LHCN-M2 (cell line): ENCODE data around the gene ARHGEF38. TPM values are rescaled to one million over a fixed set of nuclear protein-coding genes. Genes with fewer than 3 reads are reported as not detected.
"Not testable (repeated sequence)": the region's sequence is repeated elsewhere in the genome, so short reads cannot be mapped to it uniquely, and the experiment has no call there.

Experiments
- DNase-seq: peaks from one replicate; pipeline ENCODE4 v3.0.0-alpha.2; 2012; ENCODE audit warnings: low read depth
- total RNA-seq: library from RNA; depleted of rRNA; stranded (reverse); fragments of >200 nt; gene quantifications from 2 replicates; pipeline ENCODE4 v1.2.3, GENCODE V29; 2014

ARHGEF38 gene
- total RNA-seq, 1 experiment from 2014 or later = not detected

DNA sequence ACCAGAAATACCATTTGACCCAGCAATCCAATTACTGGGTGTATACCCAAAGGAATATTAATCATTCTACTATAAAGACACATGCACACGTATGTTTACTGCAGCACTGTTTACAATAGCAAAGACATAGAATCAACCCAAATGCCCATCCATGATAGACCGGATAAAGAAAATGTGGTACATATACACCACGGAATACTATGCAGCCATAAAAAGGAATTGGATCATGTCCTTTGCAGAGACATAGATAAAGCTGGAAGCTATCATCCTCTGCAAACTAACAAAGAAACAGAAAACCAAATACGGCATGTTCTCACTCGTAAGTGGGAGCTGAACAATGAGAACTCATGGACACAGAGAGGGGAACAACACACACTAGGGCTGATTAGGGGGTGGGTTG is 57.4 kb downstream of the ARHGEF38 start:
- DNase-seq = not testable (repeated sequence)

DNA sequence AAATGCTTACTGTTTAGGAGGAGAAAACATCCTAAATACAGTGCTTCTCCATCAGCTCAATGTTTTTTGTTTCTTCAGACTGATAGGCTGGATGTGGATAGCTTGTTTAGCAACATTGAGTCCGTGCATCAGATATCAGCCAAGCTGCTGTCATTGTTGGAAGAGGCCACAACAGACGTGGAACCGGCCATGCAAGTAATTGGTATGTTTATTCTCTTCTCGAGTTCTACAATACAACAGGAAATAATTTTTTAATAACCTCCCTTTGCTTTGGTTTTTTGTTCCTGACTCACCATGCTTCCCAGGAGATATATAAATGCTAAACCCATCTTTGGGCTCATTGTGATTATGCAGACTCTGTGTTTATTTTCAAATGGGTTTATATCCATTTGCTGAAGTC is 60.9 kb downstream of the ARHGEF38 start:
- DNase-seq = no peak

DNA sequence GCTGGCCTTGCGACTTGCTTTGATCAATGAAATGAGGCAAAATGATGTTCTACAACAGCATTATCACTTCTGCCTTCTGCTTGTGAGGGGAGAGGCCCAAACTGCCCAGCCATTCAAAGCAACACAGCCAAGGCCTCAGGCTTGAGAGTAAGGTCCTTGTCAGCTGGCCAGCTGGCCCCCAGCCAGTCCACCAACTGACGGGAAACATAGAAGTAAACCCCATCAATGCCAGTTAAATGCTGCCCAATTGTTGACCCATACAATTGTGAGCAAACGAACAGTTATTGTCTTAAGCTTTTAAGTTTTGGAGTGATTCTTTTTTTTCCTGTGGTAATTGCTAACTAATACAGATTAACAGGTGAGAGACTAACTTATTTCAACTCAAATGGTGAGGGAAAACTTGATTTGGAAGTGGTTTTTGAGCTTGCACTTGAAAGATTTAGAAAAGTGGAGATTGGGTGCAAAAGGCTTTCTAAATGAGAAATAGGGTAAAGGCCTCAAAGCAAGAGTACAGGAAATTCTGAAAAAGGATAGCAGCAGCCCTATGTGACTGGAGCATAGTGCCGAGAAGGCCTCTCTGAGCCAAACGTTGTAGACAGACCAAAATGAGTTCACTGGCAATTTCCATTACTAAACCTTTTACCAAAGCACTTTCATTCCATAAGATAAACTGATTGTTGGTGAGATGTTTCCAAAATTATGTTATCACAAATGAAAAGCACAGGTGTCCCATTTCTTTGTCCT is 66.9 kb downstream of the ARHGEF38 start:
- DNase-seq = no peak

DNA sequence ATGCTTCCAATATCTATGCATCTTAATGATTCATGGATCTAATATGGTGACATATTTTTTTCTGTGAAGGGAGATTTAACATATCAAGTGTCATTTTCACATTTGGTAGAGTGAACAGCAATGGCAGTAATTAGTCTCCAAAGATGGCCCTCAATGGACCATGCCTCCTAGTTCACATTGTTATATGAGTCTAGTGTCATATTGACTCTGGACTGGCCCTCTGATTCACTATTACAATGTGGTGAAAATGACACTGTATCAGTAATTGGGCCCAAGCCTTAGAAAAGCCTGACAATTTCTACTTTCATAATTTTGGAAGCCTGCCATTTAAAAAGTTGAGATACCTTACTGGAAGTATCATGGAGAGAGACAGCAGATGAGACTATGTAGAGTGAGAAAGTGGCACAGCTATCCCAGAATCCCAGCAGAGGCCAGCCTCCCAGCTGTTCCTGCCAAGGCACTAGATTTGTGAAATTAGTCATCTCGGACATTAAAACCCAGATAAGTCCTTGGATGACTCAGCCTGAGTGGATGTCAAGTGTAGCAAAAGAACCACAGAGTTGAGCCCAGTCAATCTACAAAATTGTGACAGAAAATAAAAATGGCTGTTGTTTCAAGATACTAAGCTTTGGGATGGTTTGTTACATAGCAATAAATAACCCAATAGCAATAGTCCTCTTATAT is 68.4 kb downstream of the ARHGEF38 start:
- DNase-seq = peak; percentile 98

DNA sequence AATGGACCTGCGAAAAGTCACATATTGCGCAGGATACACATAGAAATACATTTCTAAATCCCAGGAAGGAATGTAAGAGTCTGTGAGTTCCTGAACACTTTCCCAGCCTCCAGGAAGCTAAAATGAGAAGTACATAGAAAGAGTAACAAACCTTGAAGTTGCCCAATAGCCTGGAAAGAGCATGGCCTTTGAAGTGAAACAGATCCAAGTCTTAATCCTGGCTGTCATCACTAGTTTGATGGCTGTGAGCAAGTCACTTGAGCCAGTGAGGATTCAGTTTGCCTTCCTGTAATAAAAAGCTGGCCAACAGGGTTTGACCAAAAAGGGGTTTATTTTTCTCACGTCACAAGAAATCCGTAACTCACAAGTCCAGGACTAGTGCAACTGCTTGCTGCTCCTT is 69.8 kb downstream of the ARHGEF38 start:
- peak; percentile 70 for DNase-seq

DNA sequence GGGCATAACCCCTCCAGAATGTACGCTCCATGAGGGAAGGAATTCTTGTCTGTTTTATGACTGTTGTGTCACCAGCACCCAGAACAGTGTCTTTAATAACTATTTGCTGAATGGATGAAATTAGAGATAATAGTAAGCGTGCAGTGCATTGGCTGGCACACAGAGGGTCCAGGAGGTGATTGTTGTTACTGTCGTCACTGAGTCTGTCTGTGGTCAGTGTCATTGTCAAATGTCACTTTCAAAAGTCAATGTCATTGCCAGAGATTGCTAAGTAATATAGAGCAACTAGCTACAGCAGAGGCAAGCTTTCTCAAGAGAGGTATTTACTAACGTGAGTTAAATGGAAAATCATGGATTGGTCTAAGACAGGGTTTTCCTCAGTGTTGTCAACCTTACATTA is 70.7 kb downstream of the ARHGEF38 start:
- DNase-seq = no peak

DNA sequence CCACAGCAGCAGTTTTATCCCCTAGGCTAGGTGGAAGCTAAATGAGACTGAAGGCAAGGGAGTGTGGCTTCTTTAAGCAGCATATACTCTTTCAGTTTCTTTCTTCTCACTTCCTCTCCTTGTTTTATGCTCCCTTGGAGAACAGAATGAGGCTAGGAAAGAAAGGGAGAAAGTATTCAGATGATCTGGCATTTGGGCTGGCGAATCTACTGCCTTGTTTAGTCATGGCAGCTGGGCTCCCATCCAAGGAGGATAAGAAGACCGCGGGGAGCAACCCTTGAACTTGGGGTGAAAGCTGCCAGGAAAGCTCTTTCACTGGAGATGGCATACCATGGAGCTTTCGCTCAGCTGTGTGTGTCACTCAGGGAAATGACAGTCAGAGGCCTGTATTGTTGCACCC is 72.1 kb downstream of the ARHGEF38 start:
- peak; percentile 100 for DNase-seq

DNA sequence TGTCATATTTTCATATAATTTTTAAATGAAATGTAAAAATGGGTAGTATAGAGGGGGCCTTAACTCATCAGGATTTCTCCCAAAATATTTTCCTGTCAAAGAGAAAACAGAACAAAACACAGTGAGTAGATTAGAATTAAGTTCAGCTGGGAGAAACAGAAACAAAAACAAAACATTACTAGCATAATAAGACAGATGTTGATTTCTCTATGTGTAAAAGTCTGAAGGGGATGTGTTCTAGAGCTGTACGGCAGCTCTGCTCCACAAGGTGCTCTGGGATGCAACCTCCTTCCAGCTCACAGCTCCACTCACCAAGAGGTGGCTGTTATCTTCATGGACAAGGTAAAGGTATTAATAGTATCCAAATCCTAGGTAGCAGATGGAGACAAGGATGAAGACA is 72.8 kb downstream of the ARHGEF38 start:
- no peak for DNase-seq

DNA sequence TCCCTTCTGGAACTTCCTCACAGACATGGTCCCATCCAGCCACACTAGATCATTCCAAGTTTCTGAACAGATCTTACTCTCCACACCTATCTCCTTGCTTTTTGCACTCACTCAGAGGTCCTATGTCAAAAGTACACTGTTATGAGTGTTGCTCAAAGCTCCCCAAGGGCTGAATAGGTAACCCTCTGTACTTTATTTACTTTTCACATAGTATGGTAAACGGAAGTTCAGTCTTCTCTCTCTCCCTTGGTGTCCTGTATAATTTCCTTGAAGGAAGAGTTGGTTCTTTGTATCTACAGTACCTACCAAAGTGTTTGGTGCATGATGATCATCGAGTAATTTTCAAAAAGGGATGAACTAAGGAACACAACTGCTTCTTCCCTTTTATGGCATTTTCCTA is 74.4 kb downstream of the ARHGEF38 start:
- no peak for DNase-seq

DNA sequence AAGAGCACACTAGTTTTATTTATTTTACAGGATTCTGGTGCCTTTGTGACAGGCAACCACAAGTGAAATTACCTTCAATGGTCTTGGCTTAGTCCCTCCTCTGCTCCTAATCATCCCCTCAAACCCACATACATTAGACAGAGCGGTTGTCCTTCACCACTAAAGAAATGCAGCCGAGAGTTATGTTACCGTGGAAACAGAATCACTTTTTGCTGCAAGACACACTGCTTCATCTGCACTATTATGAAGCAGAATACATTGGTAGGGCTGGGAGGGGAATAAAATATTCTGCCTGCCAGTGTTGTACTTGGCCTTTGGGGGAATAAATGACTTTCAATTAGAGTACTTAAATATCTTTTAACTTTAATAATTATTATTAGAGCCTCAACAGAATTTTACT is 75.2 kb downstream of the ARHGEF38 start:
- DNase-seq = no peak

DNA sequence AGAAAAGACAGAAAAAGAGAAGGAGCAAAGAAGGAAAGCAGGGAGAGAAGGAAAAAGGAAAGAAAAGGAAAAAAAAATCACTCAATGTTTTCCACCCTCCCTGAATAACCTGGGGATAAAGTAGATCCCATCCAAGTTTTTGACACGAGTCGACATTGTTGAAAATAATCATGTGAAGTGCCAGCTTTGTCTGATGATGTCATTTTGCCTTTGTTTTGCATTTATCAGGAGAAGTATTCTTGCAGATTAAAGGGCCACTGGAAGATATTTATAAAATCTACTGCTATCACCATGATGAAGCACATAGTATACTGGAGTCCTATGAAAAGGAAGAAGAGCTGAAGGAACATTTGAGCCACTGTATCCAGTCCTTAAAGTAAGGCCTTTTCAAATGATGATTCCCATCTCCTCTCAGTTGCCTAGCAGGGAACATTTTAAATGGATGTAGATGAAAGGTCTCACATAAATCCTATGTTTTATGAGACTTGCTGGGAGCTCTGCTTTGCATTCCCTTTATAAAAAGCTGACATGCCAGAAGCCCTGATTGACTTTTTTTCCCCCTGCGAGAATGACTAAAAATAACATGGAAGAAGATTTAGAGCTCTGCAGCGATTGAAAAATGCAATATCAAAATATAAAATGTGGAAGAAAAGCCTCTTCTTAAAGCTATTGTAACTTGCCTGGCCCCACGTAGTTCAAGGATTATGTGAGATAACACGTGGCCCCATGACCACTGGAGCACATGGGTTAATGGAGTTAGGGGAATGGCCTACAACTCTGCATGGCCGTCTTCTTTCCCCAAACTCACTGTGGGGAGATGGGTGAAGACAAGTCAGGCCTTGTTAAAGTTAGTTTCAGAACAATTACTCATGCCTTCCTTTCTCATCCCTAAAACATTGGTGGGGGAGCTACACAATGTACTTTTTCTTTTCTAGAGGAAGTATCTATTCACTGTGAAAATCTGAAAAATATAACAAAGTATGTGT is 78.5 kb downstream of the ARHGEF38 start:
- DNase-seq = no peak

DNA sequence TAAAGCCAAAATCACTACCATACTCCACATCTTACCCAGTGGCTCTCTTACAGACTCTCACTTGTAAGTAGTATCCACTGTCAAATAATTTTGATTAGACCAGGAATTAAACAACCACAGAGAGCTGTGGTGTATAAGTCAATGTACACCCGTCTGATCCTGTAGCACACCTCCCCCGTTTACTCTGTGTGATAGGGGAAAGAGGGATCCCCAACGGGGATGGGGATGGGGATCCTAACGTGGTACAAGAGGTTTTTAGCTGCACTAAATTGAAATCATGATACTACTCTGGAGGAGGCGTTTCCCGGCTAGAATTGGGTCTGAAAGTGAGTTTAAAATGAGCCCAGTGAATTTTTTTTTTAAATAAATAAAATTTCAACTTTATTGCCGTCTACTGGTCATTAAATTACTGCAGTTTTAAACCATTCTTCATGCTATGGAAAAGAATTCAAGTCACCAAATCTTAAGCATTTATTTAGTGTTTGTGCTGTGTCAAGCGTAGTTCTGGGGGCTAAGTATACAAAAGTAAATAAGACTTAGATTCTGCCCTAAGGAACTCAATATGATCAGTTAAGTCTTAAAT is 79.5 kb downstream of the ARHGEF38 start:
- no peak for DNase-seq

DNA sequence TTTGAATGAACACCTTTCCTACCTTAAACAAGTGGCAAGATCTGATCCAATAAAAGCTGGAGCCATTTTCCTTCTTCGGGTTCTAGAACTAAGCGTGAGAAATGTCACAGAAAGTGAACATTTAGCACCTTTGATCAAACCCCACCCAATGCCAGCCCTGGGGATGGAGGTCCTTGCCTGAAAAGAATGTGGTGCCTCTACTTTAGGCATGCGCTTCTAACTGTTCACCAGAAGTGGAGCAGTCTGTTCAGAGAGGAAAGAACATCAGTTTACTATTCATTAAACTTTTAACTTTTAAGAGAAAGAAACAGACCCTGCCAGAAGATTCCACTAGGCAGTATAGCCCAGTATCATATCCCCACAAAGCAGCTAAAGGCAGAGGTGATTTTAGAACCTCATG is 80.2 kb downstream of the ARHGEF38 start:
- no peak for DNase-seq

DNA sequence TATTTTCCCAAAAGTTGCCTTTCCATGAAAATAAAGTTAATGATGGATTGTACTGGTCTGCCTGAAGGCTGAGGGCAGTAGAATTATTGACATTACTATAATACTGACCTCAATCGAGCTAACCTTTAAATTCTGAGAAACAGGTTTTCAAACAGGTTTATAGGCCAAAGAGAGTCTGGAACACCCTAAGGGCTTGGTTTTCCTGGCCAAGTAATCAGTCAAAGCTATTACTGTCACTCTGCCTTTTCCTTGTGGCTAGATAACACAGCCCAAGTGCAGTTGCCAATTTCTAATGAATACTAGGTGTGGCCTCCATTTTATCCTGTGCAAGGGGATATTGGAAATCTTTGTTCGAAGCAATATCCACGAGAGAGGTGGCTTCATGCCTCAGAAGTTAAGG is 80.8 kb downstream of the ARHGEF38 start:
- DNase-seq = no peak

DNA sequence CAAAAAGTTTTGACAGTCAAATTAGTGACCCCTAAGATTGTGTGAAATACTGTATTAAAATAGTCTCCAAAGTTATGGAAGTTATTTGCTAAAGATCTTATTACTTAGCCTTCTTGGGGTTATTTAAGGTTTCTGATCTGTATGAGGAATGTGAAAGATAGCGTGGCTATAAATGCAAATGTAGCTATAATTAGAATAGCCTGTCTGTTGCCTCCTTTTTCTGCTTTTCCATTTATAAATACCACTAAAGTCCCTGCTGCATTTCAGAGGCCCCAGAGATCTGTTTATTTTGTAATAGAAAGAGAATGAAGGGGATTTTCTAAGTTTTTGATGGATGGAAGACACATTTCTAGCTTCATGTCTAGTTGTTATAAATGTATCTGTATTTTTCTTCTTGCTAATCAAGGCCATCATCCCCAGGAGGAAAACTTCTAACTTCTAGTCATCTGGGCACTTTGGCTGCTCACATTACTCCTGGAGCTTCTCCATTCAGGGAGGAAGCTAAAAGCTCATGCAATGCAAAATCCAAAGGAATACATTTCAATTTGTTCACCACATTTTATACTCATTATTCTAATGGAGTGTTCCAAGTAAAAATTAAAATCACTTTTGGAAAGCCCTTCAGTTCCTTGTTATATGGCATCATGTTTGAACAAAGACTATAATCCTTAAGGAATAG is 82.1 kb downstream of the ARHGEF38 start:
- DNase-seq = no peak

DNA sequence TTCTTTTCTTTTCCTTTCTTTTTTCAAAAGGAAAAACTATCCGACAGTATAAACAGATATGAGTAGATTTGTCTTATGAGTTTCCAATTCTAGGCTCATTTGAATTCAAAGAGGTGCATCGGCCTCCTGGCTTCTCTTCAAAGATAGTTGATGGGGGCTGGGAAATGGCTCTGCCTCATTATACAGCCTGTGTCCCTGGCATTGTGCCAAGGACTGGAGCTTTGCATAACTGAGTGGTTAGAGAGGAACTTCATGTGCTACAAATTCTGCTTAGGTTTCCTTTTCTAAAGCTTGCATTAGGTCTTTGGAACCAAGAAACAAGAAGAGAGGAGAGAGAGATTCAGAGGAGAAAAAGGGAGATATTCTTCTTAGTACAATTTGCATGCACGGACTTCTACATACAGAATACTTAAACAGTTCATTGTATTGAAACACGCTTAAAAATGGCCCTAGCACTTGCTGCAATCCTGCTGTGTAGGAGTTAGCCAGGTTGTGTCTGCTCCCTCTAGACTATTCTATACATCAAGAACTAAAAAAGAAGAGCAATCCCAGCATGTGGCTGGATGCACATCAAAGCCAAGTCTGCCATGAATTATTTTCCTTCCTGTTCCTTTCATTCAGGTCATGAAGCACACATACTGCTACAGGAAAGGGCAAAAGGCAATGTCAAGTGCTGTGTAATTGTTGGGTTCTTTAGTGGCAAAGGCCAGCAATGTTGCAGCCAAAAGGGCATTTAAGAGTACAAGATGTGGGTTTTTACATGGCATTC is 85.2 kb downstream of the ARHGEF38 start:
- peak; percentile 62 for DNase-seq

DNA sequence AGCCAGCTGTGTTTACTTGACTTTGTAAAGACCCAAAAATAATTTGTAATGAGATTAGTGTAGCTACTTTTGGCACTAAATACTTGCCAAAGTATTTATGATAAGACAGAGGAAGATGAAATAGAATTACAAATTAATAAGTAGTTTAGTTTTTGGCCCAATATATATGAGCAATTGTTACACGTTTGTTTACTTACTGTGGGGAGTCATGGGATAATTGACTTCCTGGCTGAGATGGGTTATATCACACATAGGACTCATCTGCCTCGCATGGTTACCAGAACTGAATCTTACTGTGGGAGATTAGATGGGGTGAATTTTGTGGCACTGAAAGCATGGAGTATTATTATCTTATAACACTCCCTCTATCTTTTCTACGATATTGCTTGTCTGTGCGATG is 89.4 kb downstream of the ARHGEF38 start:
- DNase-seq = no peak

DNA sequence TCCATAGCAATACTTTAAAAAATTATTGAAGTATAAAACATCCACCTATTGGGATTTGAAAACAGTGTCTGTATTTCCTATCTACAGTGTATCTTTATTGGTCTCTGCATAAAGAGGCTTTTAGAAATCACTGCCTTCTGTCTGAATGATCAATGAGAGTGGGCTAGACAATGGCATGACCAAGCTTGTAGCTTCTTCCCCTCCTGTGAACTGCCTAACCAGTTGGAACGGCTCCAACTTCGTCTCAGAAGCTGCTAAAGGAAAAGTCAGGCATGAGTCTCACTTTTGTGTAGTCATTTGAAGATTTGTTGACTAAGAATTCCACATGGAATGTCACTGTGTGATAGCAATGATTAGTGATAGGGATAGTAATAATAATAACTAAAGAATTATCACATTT is 91.8 kb downstream of the ARHGEF38 start:
- DNase-seq = no peak

DNA sequence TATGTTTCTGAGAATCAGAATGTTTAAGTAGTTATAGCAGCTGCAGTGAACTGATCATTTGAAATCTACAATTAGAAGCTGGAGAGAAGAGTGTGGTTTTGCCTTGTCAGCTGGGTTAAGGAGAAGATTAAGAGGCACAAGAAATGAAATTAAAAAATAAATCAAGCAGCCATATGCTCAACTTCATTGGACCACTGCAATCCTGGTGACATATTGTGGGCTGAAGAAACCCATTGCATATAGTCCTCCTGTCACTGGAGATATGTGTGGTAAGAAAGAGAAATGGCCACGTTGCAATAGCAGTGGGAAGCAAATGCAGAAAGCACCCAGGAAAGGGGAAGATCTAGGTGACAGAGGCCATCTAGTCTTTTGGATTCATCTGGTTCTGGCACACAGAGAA is 93.0 kb downstream of the ARHGEF38 start:
- DNase-seq = no peak

DNA sequence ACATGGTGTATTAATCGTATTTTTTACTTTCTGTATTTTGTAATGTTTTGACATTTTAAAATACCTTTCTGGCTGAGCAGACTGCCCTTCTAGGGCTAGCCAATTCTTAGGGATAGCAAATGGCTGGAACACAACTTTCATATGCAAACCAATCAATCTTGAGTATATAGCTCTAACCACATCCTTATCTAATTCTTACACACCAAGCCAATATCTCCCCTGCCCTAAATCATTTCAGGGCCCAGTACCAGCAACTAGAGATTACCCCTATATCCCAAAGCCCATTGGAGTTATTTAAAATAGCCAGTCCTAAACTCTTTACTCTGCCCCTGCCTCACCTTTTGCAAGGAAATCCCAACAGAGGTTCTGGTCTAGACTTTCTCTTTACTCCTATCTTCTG is 97.8 kb downstream of the ARHGEF38 start:
- DNase-seq = no peak
